K562 (cell line): ENCODE results near the gene AKT1. TPM values are rescaled to one million over a fixed set of nuclear protein-coding genes. Genes with fewer than 3 reads are reported as not detected.

Source experiments
- CUX1 ChIP-seq: fragments of 200-800 bp; sonication (Bioruptor generic); IDR thresholded peaks from 2 replicates; pipeline ENCODE4 v1.6.1; 2016; ENCODE audit warnings: missing genetic modification characterization, missing compliant biosample characterization
- DACH1 ChIP-seq: fragments of 450-650 bp; IDR thresholded peaks from 2 replicates; pipeline ENCODE4 v1.6.1; 2018; ENCODE audit not compliant: partially characterized antibody
- HNRNPL ChIP-seq: fragments of 200-400 bp; formaldehyde crosslinking; IDR thresholded peaks from 2 replicates; pipeline ENCODE4 v1.6.1; 2017; ENCODE audit warnings: low read depth, mild to moderate bottlenecking, low read length
- MTA1 ChIP-seq: fragments of 450-650 bp; IDR thresholded peaks from 2 replicates; pipeline ENCODE4 v1.6.1; 2017; ENCODE audit warnings: borderline replicate concordance
- PHB2 ChIP-seq: fragments of 450-650 bp; IDR thresholded peaks from 2 replicates; pipeline ENCODE4 v1.6.1; 2017; ENCODE audit warnings: low read depth
- PYGO2 ChIP-seq: fragments of 450-650 bp; IDR thresholded peaks from 2 replicates; pipeline ENCODE4 v1.6.1; 2016; ENCODE audit warnings: mild to moderate bottlenecking, missing genetic modification characterization, moderate library complexity, missing compliant biosample characterization
- TEAD4 ChIP-seq, 2 experiments: sonication (generic) in 1 of 2; formaldehyde crosslinking in 1 of 2; IDR thresholded peaks; 2 replicates each; pipeline versions ENCODE4 v1.6.1 to v1.8.0; 2012 to 2022; ENCODE audit warnings: borderline replicate concordance in 1 of 2, inconsistent platforms in 1 of 2, low read length in 1 of 2, mild to moderate bottlenecking in 1 of 2, missing genetic modification reagents in 1 of 2
- ZZZ3 ChIP-seq: fragments of 450-650 bp; IDR thresholded peaks from 2 replicates; pipeline ENCODE4 v1.6.1; 2016; ENCODE audit warnings: antibody characterized with exemption, mild to moderate bottlenecking, moderate library complexity
- polyA plus RNA-seq, 8 experiments: library from polyadenylated mRNA; depleted of rRNA in 4 of 8; stranded (reverse) in 5 of 8; unstranded in 3 of 8; fragments of >200 nt; fragmentation: Nextera tagmentation in 2 of 8; fragmentation: Illumina TruSeq in 1 of 8; extraction: Ambion mirVana in 2 of 8; extraction: Trizol in 1 of 8; gene quantifications; 2 replicates each; pipeline versions ENCODE4 v1.2.1 to v1.2.3, GENCODE V29; 2011 to 2014; ENCODE audit warnings: inconsistent platforms in 1 of 8, missing spikeins in 1 of 8
- total RNA-seq, 7 experiments: library from RNA; depleted of rRNA in 6 of 7; stranded (reverse); fragments of >200 nt in 6 of 7; fragmentation: Illumina TruSeq in 2 of 7; extraction: Trizol in 2 of 7; gene quantifications; 2 replicates each; pipeline versions ENCODE4 v1.2.1 to v1.2.3, GENCODE V29; 2011 to 2021; ENCODE audit warnings: low replicate concordance in 1 of 7
- TF ChIP-seq, protein P1 (sequence below): fragments of 250-450 bp; sonication (Bioruptor Pico); IDR thresholded peaks from 2 replicates; pipeline ENCODE4 v1.9.0; 2021; ENCODE audit warnings: mild to moderate bottlenecking, inconsistent platforms
- TF ChIP-seq, protein P2 (sequence below), 2 experiments: IDR thresholded peaks; 2 replicates each; pipeline ENCODE4 v1.6.1; 2012; ENCODE audit warnings: improper control_type of control experiment in 2 of 2, low read depth in 2 of 2, low read length in 2 of 2, borderline replicate concordance in 1 of 2
- TF ChIP-seq, protein P3 (sequence below), 2 experiments: fragments of 450-650 bp; IDR thresholded peaks; 2 replicates each; pipeline ENCODE4 v1.6.1; 2018; ENCODE audit warnings: mild to moderate bottlenecking in 2 of 2, low read depth in 1 of 2; ENCODE audit not compliant: partially characterized antibody in 2 of 2

AKT1 gene
- total and polyA plus RNA-seq, 9 of the 15 experiments (the other 6 are each of a cell fraction or from before 2014, with no cell fraction given), result 0.49 to 132 (median 75.1) TPM

GRCh38 chr14:104751539-104752422 lies 43.8 kb downstream of the AKT1 start (continued):
- TF ChIP-seq, protein P1, sequence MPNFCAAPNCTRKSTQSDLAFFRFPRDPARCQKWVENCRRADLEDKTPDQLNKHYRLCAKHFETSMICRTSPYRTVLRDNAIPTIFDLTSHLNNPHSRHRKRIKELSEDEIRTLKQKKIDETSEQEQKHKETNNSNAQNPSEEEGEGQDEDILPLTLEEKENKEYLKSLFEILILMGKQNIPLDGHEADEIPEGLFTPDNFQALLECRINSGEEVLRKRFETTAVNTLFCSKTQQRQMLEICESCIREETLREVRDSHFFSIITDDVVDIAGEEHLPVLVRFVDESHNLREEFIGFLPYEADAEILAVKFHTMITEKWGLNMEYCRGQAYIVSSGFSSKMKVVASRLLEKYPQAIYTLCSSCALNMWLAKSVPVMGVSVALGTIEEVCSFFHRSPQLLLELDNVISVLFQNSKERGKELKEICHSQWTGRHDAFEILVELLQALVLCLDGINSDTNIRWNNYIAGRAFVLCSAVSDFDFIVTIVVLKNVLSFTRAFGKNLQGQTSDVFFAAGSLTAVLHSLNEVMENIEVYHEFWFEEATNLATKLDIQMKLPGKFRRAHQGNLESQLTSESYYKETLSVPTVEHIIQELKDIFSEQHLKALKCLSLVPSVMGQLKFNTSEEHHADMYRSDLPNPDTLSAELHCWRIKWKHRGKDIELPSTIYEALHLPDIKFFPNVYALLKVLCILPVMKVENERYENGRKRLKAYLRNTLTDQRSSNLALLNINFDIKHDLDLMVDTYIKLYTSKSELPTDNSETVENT, result no peak
- TF ChIP-seq HNRNPL (no peak), DACH1 (no peak), CUX1 (CRISPR knock-in tag) (no peak), TEAD4 (IDR thresholded peaks at IDR 0.05; ENCODE audit: low read length) (no peak), TEAD4 (CRISPR knock-in tag; IDR thresholded peaks at IDR 0.05; ENCODE audit: borderline replicate concordance) (no peak), PYGO2 (tag) (no peak), ZZZ3 (no peak), MTA1 (no peak), PHB2 (no peak)
- TF ChIP-seq, protein P2, sequence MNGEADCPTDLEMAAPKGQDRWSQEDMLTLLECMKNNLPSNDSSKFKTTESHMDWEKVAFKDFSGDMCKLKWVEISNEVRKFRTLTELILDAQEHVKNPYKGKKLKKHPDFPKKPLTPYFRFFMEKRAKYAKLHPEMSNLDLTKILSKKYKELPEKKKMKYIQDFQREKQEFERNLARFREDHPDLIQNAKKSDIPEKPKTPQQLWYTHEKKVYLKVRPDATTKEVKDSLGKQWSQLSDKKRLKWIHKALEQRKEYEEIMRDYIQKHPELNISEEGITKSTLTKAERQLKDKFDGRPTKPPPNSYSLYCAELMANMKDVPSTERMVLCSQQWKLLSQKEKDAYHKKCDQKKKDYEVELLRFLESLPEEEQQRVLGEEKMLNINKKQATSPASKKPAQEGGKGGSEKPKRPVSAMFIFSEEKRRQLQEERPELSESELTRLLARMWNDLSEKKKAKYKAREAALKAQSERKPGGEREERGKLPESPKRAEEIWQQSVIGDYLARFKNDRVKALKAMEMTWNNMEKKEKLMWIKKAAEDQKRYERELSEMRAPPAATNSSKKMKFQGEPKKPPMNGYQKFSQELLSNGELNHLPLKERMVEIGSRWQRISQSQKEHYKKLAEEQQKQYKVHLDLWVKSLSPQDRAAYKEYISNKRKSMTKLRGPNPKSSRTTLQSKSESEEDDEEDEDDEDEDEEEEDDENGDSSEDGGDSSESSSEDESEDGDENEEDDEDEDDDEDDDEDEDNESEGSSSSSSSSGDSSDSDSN (IDR thresholded peaks at IDR 0.05; ENCODE audit: borderline replicate concordance in 1 of 2, low read depth in 2 of 2, low read length in 2 of 2), result no peak
- TF ChIP-seq, protein P3, sequence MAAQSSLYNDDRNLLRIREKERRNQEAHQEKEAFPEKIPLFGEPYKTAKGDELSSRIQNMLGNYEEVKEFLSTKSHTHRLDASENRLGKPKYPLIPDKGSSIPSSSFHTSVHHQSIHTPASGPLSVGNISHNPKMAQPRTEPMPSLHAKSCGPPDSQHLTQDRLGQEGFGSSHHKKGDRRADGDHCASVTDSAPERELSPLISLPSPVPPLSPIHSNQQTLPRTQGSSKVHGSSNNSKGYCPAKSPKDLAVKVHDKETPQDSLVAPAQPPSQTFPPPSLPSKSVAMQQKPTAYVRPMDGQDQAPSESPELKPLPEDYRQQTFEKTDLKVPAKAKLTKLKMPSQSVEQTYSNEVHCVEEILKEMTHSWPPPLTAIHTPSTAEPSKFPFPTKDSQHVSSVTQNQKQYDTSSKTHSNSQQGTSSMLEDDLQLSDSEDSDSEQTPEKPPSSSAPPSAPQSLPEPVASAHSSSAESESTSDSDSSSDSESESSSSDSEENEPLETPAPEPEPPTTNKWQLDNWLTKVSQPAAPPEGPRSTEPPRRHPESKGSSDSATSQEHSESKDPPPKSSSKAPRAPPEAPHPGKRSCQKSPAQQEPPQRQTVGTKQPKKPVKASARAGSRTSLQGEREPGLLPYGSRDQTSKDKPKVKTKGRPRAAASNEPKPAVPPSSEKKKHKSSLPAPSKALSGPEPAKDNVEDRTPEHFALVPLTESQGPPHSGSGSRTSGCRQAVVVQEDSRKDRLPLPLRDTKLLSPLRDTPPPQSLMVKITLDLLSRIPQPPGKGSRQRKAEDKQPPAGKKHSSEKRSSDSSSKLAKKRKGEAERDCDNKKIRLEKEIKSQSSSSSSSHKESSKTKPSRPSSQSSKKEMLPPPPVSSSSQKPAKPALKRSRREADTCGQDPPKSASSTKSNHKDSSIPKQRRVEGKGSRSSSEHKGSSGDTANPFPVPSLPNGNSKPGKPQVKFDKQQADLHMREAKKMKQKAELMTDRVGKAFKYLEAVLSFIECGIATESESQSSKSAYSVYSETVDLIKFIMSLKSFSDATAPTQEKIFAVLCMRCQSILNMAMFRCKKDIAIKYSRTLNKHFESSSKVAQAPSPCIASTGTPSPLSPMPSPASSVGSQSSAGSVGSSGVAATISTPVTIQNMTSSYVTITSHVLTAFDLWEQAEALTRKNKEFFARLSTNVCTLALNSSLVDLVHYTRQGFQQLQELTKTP (IDR thresholded peaks at IDR 0.05; ENCODE audit: low read depth in 1 of 2, partially characterized antibody in 2 of 2), result no peak
